GM12892 (cell line): ENCODE results near the gene ARL8A.
"Not testable (repeated sequence)": the region's sequence is repeated elsewhere in the genome, so short reads cannot be mapped to it uniquely, and the experiment has no call there.

ENCODE experiments used
- POLR2A ChIP-seq: IDR thresholded peaks from 2 replicates; pipeline ENCODE4 v1.6.1; 2011; ENCODE audit warnings: low read depth, low read length, control low read depth
- POLR2AphosphoS5 ChIP-seq: IDR thresholded peaks from 2 replicates; pipeline ENCODE4 v1.6.1; 2011; ENCODE audit warnings: low read depth, low read length, control low read depth
- TAF1 ChIP-seq: IDR thresholded peaks from 2 replicates; pipeline ENCODE4 v1.6.1; 2011; ENCODE audit warnings: low read depth, mild to moderate bottlenecking, control low read depth, low read length, borderline replicate concordance

GRCh38 chr1:202167054-202167453, 22.5 kb upstream of the ARL8A start:
- not testable (repeated sequence) for TF ChIP-seq POLR2AphosphoS5, POLR2A, TAF1
